ENCODE results near the gene DRC7.
"Not testable (repeated sequence)": the region's sequence is repeated elsewhere in the genome, so short reads cannot be mapped to it uniquely, and the experiment has no call there.

DRC7 gene

GRCh38 chr16:57764341-57765159 lies 69.9 kb downstream of the DRC7 start:
- ATAC-seq, result peak; percentile 42

- no peak for ATAC-seq
Measured at GRCh38 chr16:57765160-57765728, 70.6 kb downstream of the DRC7 start.

- no peak for ATAC-seq
Measured at GRCh38 chr16:57766714-57767348, 72.2 kb downstream of the DRC7 start.

- ATAC-seq, result no peak
Measured at GRCh38 chr16:57769541-57770145, 75.0 kb downstream of the DRC7 start.

- no peak for ATAC-seq
Measured at GRCh38 chr16:57770361-57770760, 75.8 kb downstream of the DRC7 start.

GRCh38 chr16:57771141-57771785 lies 76.7 kb downstream of the DRC7 start:
- no peak for ATAC-seq

- ATAC-seq, result no peak
Measured at GRCh38 chr16:57773019-57773418, 78.4 kb downstream of the DRC7 start.

GRCh38 chr16:57773655-57774295 lies 79.2 kb downstream of the DRC7 start:
- ATAC-seq, result no peak

- ATAC-seq, result no peak
Measured at GRCh38 chr16:57774705-57775285, 80.2 kb downstream of the DRC7 start.

GRCh38 chr16:57775661-57776469 lies 81.3 kb downstream of the DRC7 start:
- ATAC-seq, result no peak

GRCh38 chr16:57778658-57779057 lies 84.1 kb downstream of the DRC7 start:
- no peak for ATAC-seq

- not testable (repeated sequence) for ATAC-seq
Measured at GRCh38 chr16:57779836-57780235, 85.2 kb downstream of the DRC7 start.

GRCh38 chr16:57781349-57781740 lies 86.7 kb downstream of the DRC7 start:
- ATAC-seq, result no peak

Measured in activated CD4-positive, CD25-positive, alpha-beta regulatory T cell treated with anti-CD3 and anti-CD28 coated beads, Interleukin-2, amount 50 U/mL, for 24 hours (primary cell).